H1 (cell line): ENCODE measurements around the gene MBOAT2. TPM values are rescaled to one million over a fixed set of nuclear protein-coding genes. Genes with fewer than 3 reads are reported as not detected.

Source experiments
- SIN3A ChIP-seq, 2 experiments: IDR thresholded peaks in 1 of 2; conservative IDR thresholded peaks in 1 of 2; 2 replicates each; pipeline ENCODE4 v1.6.1; 2011 to 2012; ENCODE audit warnings: low read length in 2 of 2, improper control_type of control experiment in 1 of 2, low read depth in 1 of 2, mild to moderate bottlenecking in 1 of 2
- polyA plus RNA-seq, 7 experiments: library from polyadenylated mRNA; depleted of rRNA in 3 of 7; stranded (reverse) in 5 of 7; unstranded in 2 of 7; fragments of >200 nt in 5 of 7; fragments of 200-250 nt in 2 of 7; gene quantifications; 1 replicate in 5 of 7; 2 replicates in 1 of 7; 4 replicates in 1 of 7; pipeline versions ENCODE4 v1.2.1 to v1.2.3, GENCODE V29; 2011 to 2013; ENCODE audit warnings: missing spikeins in 2 of 7, mixed read lengths in 2 of 7
- total RNA-seq: library from RNA; stranded (reverse); fragmentation: NEBNext Ultra II Directional; extraction: Animal tissue kit (Norgen Biotek cat#: 25700); gene quantifications from 2 replicates; pipeline ENCODE4 v1.2.1, GENCODE V29; 2021
- TF ChIP-seq, protein P1 (sequence below): fragments of 300-600 bp; sonication (generic); IDR thresholded peaks from 2 replicates; pipeline ENCODE4 v1.7.1; 2012; ENCODE audit warnings: low read length, moderate library complexity, mild to moderate bottlenecking, inconsistent platforms; ENCODE audit not compliant: insufficient replicate concordance

The MBOAT2 gene
- total and polyA plus RNA-seq, 2 of the 8 experiments (the other 6 are each of a cell fraction or from before 2014, with no cell fraction given): 11.2 to 23.4 TPM

DNA sequence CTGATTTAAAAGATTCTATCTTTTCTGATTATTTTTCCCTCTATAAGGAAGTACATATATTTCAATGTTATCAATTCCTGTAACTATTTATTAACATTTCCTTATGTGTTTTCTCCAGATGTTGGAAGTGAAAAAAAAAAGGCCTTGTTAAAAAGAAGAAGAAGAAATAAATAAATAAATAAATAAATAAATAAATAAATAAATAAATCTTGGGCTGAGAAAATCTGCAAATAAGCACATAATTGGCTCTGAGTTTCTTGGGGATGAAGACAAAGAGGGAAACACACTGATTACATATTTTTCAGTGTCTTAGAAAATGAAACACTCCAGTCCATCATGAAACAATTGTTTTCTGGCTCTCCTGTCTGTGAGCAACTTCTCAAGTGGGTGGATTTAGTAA lies 21.1 kb upstream of the MBOAT2 start (continued):
- TF ChIP-seq, protein P1, sequence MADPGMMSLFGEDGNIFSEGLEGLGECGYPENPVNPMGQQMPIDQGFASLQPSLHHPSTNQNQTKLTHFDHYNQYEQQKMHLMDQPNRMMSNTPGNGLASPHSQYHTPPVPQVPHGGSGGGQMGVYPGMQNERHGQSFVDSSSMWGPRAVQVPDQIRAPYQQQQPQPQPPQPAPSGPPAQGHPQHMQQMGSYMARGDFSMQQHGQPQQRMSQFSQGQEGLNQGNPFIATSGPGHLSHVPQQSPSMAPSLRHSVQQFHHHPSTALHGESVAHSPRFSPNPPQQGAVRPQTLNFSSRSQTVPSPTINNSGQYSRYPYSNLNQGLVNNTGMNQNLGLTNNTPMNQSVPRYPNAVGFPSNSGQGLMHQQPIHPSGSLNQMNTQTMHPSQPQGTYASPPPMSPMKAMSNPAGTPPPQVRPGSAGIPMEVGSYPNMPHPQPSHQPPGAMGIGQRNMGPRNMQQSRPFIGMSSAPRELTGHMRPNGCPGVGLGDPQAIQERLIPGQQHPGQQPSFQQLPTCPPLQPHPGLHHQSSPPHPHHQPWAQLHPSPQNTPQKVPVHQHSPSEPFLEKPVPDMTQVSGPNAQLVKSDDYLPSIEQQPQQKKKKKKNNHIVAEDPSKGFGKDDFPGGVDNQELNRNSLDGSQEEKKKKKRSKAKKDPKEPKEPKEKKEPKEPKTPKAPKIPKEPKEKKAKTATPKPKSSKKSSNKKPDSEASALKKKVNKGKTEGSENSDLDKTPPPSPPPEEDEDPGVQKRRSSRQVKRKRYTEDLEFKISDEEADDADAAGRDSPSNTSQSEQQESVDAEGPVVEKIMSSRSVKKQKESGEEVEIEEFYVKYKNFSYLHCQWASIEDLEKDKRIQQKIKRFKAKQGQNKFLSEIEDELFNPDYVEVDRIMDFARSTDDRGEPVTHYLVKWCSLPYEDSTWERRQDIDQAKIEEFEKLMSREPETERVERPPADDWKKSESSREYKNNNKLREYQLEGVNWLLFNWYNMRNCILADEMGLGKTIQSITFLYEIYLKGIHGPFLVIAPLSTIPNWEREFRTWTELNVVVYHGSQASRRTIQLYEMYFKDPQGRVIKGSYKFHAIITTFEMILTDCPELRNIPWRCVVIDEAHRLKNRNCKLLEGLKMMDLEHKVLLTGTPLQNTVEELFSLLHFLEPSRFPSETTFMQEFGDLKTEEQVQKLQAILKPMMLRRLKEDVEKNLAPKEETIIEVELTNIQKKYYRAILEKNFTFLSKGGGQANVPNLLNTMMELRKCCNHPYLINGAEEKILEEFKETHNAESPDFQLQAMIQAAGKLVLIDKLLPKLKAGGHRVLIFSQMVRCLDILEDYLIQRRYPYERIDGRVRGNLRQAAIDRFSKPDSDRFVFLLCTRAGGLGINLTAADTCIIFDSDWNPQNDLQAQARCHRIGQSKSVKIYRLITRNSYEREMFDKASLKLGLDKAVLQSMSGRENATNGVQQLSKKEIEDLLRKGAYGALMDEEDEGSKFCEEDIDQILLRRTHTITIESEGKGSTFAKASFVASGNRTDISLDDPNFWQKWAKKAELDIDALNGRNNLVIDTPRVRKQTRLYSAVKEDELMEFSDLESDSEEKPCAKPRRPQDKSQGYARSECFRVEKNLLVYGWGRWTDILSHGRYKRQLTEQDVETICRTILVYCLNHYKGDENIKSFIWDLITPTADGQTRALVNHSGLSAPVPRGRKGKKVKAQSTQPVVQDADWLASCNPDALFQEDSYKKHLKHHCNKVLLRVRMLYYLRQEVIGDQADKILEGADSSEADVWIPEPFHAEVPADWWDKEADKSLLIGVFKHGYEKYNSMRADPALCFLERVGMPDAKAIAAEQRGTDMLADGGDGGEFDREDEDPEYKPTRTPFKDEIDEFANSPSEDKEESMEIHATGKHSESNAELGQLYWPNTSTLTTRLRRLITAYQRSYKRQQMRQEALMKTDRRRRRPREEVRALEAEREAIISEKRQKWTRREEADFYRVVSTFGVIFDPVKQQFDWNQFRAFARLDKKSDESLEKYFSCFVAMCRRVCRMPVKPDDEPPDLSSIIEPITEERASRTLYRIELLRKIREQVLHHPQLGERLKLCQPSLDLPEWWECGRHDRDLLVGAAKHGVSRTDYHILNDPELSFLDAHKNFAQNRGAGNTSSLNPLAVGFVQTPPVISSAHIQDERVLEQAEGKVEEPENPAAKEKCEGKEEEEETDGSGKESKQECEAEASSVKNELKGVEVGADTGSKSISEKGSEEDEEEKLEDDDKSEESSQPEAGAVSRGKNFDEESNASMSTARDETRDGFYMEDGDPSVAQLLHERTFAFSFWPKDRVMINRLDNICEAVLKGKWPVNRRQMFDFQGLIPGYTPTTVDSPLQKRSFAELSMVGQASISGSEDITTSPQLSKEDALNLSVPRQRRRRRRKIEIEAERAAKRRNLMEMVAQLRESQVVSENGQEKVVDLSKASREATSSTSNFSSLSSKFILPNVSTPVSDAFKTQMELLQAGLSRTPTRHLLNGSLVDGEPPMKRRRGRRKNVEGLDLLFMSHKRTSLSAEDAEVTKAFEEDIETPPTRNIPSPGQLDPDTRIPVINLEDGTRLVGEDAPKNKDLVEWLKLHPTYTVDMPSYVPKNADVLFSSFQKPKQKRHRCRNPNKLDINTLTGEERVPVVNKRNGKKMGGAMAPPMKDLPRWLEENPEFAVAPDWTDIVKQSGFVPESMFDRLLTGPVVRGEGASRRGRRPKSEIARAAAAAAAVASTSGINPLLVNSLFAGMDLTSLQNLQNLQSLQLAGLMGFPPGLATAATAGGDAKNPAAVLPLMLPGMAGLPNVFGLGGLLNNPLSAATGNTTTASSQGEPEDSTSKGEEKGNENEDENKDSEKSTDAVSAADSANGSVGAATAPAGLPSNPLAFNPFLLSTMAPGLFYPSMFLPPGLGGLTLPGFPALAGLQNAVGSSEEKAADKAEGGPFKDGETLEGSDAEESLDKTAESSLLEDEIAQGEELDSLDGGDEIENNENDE: no peak
- TF ChIP-seq SIN3A (conservative IDR thresholded peaks at IDR 0.05 in 1 of 2, IDR thresholded peaks at IDR 0.05 in 1 of 2; ENCODE audit: low read depth in 1 of 2, low read length in 2 of 2): no peak
